SK-N-SH treated with all-trans-retinoic acid at 6 μM for 48 hours (cell line): ENCODE results near the gene SUGCT.

ENCODE experiments used
- ARNTL ChIP-seq: fragments of 450-650 bp; formaldehyde crosslinking; IDR thresholded peaks from 2 replicates; pipeline ENCODE4 v1.5.0; 2020; ENCODE audit warnings: low read depth, mild to moderate bottlenecking, moderate library complexity, borderline replicate concordance
- GLIS3 ChIP-seq: fragments of 250-450 bp; sonication (Bioruptor Pico); IDR thresholded peaks from 2 replicates; pipeline ENCODE4 v1.5.0; 2020; ENCODE audit warnings: mild to moderate bottlenecking, moderate library complexity
- ISL1 ChIP-seq: fragments of 250-450 bp; sonication (Bioruptor Pico); IDR thresholded peaks from 2 replicates; pipeline ENCODE4 v2.1.2; 2022; ENCODE audit warnings: mild to moderate bottlenecking, moderate library complexity
- SNAI2 ChIP-seq: fragments of 250-450 bp; sonication (Bioruptor Pico); IDR thresholded peaks from 2 replicates; pipeline ENCODE4 v1.5.0; 2020; ENCODE audit warnings: mild to moderate bottlenecking, moderate library complexity
- TCF4 ChIP-seq: fragments of 250-450 bp; sonication (Bioruptor Pico); IDR thresholded peaks from 2 replicates; pipeline ENCODE4 v1.8.0; 2021; ENCODE audit warnings: mild to moderate bottlenecking, moderate library complexity, borderline replicate concordance
- TOX ChIP-seq: fragments of 250-450 bp; sonication (Bioruptor Pico); IDR thresholded peaks from 2 replicates; pipeline ENCODE4 v1.8.0; 2021; ENCODE audit warnings: mild to moderate bottlenecking, moderate library complexity, borderline replicate concordance
- ZC3H10 ChIP-seq: fragments of 250-450 bp; sonication (Bioruptor Pico); IDR thresholded peaks from 2 replicates; pipeline ENCODE4 v1.5.1; 2021; ENCODE audit warnings: mild to moderate bottlenecking, moderate library complexity
- ZFP3 ChIP-seq: fragments of 250-450 bp; sonication (Bioruptor Pico); IDR thresholded peaks from 2 replicates; pipeline ENCODE4 v1.5.0; 2020; ENCODE audit warnings: mild to moderate bottlenecking, moderate library complexity
- ZFP30 ChIP-seq: fragments of 450-650 bp; formaldehyde crosslinking; IDR thresholded peaks from 2 replicates; pipeline ENCODE4 v1.5.0; 2022; ENCODE audit warnings: mild to moderate bottlenecking, moderate library complexity
- ZNF565 ChIP-seq: fragments of 450-650 bp; formaldehyde crosslinking; conservative IDR thresholded peaks from 2 replicates; pipeline ENCODE4 v1.5.0; 2020; ENCODE audit warnings: low read depth, mild to moderate bottlenecking, moderate library complexity
- ZNF70 ChIP-seq: fragments of 450-650 bp; formaldehyde crosslinking; IDR thresholded peaks from 2 replicates; pipeline ENCODE4 v1.5.0; 2020; ENCODE audit warnings: mild to moderate bottlenecking, moderate library complexity
- ZNF8 ChIP-seq: fragments of 450-650 bp; formaldehyde crosslinking; IDR thresholded peaks from 2 replicates; pipeline ENCODE4 v1.5.0; 2020; ENCODE audit warnings: mild to moderate bottlenecking, moderate library complexity
- TF ChIP-seq, protein P1 (sequence below): fragments of 250-450 bp; sonication (Bioruptor Pico); IDR thresholded peaks from 2 replicates; pipeline ENCODE4 v1.8.0; 2020; ENCODE audit warnings: mild to moderate bottlenecking, moderate library complexity, borderline replicate concordance
- TF ChIP-seq, protein P2 (sequence below): fragments of 250-450 bp; sonication (Bioruptor Pico); IDR thresholded peaks from 2 replicates; pipeline ENCODE4 v1.5.1; 2021; ENCODE audit warnings: mild to moderate bottlenecking, moderate library complexity

DNA sequence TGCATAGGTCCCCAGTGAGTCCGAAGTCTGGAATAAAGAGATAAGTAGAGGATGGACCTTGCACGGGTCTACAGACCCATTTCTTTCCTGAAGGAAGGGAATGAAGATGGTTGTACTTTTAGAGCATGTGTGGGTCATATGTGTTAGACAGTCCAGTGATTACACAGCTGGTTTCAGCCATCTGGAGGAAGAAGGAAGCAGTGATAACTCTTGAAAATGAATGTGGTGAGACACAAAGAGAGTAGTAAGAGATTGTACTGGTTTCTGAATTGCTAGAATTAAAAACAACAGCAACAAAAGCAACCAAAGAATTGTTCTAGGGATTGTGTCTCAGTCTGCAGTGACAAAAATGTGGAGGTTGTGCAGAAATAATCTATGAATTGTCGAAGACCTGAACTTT, 258.9 kb downstream of the SUGCT start:
- TF ChIP-seq, protein P1, sequence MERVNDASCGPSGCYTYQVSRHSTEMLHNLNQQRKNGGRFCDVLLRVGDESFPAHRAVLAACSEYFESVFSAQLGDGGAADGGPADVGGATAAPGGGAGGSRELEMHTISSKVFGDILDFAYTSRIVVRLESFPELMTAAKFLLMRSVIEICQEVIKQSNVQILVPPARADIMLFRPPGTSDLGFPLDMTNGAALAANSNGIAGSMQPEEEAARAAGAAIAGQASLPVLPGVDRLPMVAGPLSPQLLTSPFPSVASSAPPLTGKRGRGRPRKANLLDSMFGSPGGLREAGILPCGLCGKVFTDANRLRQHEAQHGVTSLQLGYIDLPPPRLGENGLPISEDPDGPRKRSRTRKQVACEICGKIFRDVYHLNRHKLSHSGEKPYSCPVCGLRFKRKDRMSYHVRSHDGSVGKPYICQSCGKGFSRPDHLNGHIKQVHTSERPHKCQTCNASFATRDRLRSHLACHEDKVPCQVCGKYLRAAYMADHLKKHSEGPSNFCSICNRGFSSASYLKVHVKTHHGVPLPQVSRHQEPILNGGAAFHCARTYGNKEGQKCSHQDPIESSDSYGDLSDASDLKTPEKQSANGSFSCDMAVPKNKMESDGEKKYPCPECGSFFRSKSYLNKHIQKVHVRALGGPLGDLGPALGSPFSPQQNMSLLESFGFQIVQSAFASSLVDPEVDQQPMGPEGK (CRISPR knock-in tag): no peak
- no peak for TF ChIP-seq ZNF70 (CRISPR knock-in tag)
- TF ChIP-seq ZNF565 (CRISPR knock-in tag): no peak
- TF ChIP-seq ZC3H10 (CRISPR knock-in tag): no peak
- TF ChIP-seq ISL1 (CRISPR knock-in tag): no peak
- TF ChIP-seq ZFP30 (CRISPR knock-in tag): no peak
- no peak for TF ChIP-seq TCF4 (CRISPR knock-in tag)
- no peak for TF ChIP-seq ZNF8 (CRISPR knock-in tag)
- no peak for TF ChIP-seq TOX (CRISPR knock-in tag)
- no peak for TF ChIP-seq ARNTL (CRISPR knock-in tag)
- TF ChIP-seq, protein P2, sequence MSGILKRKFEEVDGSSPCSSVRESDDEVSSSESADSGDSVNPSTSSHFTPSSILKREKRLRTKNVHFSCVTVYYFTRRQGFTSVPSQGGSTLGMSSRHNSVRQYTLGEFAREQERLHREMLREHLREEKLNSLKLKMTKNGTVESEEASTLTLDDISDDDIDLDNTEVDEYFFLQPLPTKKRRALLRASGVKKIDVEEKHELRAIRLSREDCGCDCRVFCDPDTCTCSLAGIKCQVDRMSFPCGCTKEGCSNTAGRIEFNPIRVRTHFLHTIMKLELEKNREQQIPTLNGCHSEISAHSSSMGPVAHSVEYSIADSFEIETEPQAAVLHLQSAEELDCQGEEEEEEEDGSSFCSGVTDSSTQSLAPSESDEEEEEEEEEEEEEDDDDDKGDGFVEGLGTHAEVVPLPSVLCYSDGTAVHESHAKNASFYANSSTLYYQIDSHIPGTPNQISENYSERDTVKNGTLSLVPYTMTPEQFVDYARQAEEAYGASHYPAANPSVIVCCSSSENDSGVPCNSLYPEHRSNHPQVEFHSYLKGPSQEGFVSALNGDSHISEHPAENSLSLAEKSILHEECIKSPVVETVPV: no peak
- no peak for TF ChIP-seq ZFP3
- TF ChIP-seq GLIS3: no peak
- TF ChIP-seq SNAI2 (CRISPR knock-in tag): no peak
